ENCODE measurements around the gene CTSA. TPM values are rescaled to one million over a fixed set of nuclear protein-coding genes. Genes with fewer than 3 reads are reported as not detected.

CTSA gene
- total and polyA plus RNA-seq, 7 donors: 41.3 to 59.8 (median 47.8) TPM

DNA sequence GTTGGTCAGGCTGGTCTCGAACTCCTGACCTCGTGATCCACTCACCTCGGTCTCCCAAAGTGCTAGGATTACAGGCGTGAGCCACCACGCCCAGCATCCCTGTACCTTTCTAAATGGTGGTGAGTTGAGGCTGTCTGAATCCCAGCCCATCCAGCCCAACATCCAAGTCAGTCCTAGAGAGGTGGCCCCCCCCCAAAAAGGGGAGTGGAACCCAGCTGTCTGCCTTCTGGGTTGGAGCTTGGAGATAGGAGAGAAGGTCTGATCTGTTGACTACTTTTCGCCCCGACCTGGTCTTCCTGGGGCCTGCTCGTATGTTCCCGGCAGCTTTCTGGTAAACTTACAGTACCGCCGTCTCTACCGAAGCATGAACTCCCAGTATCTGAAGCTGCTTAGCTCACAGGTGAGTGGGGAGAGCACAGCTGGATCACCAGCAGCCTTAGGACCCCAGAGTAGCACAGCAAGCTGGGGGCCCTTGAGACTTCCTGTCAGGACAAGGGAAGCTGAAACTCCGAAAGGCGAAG, 5.6 kb downstream of the CTSA start:
- H3K4me1 ChIP-seq: peaks cover 3% of the 10 kb centered on the region
- DNase-seq (peak in 1 of 2 donors; percentile 41), ATAC-seq (no peak)
- no peak overlapping the region for H3K4me3 ChIP-seq
- H3K27ac ChIP-seq: no peak overlapping the region
- 90 to 94% (median 94%) methylated on average over 14 of the region's 14 CpGs for WGBS, 3 donors
- TF ChIP-seq, protein P1, sequence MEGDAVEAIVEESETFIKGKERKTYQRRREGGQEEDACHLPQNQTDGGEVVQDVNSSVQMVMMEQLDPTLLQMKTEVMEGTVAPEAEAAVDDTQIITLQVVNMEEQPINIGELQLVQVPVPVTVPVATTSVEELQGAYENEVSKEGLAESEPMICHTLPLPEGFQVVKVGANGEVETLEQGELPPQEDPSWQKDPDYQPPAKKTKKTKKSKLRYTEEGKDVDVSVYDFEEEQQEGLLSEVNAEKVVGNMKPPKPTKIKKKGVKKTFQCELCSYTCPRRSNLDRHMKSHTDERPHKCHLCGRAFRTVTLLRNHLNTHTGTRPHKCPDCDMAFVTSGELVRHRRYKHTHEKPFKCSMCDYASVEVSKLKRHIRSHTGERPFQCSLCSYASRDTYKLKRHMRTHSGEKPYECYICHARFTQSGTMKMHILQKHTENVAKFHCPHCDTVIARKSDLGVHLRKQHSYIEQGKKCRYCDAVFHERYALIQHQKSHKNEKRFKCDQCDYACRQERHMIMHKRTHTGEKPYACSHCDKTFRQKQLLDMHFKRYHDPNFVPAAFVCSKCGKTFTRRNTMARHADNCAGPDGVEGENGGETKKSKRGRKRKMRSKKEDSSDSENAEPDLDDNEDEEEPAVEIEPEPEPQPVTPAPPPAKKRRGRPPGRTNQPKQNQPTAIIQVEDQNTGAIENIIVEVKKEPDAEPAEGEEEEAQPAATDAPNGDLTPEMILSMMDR (IDR thresholded peaks at IDR 0.05): no peak
- H3K9me3 ChIP-seq: no peaks in the 10 kb centered on the region
- no peaks in the 10 kb centered on the region for H3K27me3 ChIP-seq (ENCODE audit: insufficient read depth in 3 of 3, low read length in 2 of 3)
- H3K36me3 ChIP-seq (ENCODE audit: insufficient read depth in 1 of 2, low read depth in 1 of 2): peaks cover 5 to 82% of the 10 kb centered on the region in 2 donors
- intact Hi-C loops (cut with DNase I): no loop called here

DNA sequence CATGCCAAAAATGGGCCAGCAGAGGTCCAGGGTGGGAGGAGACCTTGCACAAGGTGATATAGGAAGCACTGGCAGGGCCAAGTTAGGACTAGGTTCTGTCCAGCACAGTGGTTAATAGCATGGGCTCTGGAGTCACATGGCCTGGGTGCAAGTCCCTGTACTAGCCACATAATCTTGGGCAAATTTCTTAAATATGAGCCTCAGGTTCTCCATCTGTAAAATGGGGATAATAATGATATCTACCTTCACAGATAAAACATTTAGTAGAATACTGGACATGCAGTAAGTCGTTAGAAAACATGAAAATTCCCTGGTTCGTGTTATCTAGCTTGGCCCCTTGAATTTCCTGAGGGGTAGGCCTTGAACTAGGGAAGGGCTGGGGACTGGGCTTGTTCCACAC, 6.2 kb downstream of the CTSA start:
- Histone ChIP-seq H3K36me3 (ENCODE audit: insufficient read depth in 1 of 2, low read depth in 1 of 2) (peaks cover 5 to 87% of the 10 kb centered on the region in 2 donors), H3K4me3 (no peak overlapping the region), H3K27ac (no peak overlapping the region), H3K4me1 (no peaks in the 10 kb centered on the region), H3K9me3 (no peaks in the 10 kb centered on the region), H3K27me3 (ENCODE audit: insufficient read depth in 3 of 3, low read length in 2 of 3) (no peaks in the 10 kb centered on the region)
- 83 to 91% (median 85%) methylated on average over 2 of the region's 2 CpGs for WGBS, 3 donors
- intact Hi-C loops (cut with DNase I): no loop called here
- TF ChIP-seq, protein P1 (IDR thresholded peaks at IDR 0.05): no peak
- no peak for ATAC-seq
- DNase-seq: no peak

DNA sequence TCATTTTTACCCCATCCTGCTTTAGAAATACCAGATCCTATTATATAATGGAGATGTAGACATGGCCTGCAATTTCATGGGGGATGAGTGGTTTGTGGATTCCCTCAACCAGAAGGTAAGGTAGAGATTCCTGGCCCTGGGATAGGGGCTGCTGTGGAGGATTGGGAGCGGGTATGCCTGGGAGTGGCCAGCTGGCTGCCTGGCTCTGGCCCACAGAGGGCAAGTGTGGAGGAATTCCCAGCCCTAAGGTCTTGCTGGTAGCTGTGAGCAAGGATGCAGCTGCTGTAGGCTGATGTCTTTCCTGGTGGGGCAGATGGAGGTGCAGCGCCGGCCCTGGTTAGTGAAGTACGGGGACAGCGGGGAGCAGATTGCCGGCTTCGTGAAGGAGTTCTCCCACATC, 6.6 kb downstream of the CTSA start:
- intact Hi-C loops (cut with DNase I): no loop called here
- 89 to 94% (median 94%) methylated on average over 7 of the region's 7 CpGs for WGBS, 3 donors
- TF ChIP-seq, protein P1 (IDR thresholded peaks at IDR 0.05): no peak

DNA sequence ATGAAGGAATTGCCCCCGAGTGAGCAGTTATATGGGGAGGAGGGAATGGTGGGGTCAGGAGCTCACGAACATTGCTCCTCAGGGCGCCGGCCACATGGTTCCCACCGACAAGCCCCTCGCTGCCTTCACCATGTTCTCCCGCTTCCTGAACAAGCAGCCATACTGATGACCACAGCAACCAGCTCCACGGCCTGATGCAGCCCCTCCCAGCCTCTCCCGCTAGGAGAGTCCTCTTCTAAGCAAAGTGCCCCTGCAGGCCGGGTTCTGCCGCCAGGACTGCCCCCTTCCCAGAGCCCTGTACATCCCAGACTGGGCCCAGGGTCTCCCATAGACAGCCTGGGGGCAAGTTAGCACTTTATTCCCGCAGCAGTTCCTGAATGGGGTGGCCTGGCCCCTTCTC, 7.2 kb downstream of the CTSA start:
- TF ChIP-seq, protein P1 (IDR thresholded peaks at IDR 0.05): no peak
- Histone ChIP-seq H3K36me3 (ENCODE audit: insufficient read depth in 1 of 2, low read depth in 1 of 2) (peaks cover 5 to 77% of the 10 kb centered on the region in 2 donors), H3K27ac (no peak overlapping the region), H3K27me3 (ENCODE audit: insufficient read depth in 3 of 3, low read length in 2 of 3) (no peaks in the 10 kb centered on the region), H3K9me3 (no peaks in the 10 kb centered on the region), H3K4me1 (no peaks in the 10 kb centered on the region), H3K4me3 (no peak overlapping the region)
- 81 to 86% (median 83%) methylated on average over 12 of the region's 12 CpGs for WGBS, 3 donors
- DNase-seq (peak in 1 of 2 donors; percentile 54), ATAC-seq (no peak)
- intact Hi-C loops (cut with DNase I): no loop called here

More for the DNA sequence above, 6.6 kb downstream of the CTSA start:
- Histone ChIP-seq H3K4me3 (no peak overlapping the region), H3K9me3 (no peaks in the 10 kb centered on the region), H3K36me3 (ENCODE audit: insufficient read depth in 1 of 2, low read depth in 1 of 2) (peaks cover 5 to 83% of the 10 kb centered on the region in 2 donors), H3K4me1 (no peaks in the 10 kb centered on the region), H3K27me3 (ENCODE audit: insufficient read depth in 3 of 3, low read length in 2 of 3) (no peaks in the 10 kb centered on the region), H3K27ac (no peak overlapping the region)
- DNase-seq: no peak
- ATAC-seq: no peak
